Medulla oblongata (tissue), 1 donor: ENCODE data around the gene MORN1.

Experiments used
- DNase-seq: peaks from one replicate; pipeline ENCODE4 v3.0.0-alpha.2; 2015; ENCODE audit errors: extremely low spot score

MORN1 gene

DNA sequence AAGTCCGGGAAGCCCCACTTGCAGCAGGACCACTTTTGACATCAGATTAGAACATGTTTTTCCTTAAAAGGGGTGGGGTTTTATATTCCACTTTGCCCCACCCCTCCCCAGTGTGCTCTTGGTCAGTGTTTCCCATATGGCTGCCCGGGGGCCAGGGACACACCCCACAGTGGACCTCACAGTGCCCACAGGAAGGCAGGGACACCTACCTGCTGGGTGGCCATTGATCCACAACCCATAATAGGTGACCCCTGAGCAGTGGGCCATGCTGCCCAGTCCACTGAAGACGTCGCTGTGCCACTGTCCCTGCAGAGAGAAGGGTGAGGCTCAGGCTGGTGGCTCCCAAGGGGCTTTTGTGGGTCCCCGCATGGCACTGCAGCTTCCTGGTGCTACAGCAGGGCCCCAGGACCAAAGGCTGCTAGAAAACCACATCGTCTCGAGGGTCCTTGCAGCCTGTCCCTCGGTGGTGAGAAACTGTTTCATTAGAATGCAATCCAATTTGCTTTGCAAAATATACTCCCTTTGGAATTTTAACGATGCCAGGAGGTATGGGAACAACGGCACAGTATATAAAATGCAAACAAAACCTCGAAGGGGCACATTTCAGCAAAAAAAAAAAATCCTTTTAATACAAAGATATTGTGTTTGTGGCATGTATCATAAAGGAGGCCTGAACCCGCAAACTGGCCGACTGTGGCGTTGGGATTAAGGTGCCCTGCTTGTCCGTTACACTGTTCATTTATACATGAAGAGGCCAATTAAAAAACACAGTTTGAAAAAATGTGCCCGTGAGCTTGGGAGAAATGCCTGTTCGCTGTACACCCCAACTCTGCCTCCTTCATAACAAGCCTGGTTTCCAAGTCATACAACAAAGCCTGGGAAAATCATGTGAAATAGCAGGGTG lies 16.9 kb downstream of the MORN1 start:
- no peak for DNase-seq

DNA sequence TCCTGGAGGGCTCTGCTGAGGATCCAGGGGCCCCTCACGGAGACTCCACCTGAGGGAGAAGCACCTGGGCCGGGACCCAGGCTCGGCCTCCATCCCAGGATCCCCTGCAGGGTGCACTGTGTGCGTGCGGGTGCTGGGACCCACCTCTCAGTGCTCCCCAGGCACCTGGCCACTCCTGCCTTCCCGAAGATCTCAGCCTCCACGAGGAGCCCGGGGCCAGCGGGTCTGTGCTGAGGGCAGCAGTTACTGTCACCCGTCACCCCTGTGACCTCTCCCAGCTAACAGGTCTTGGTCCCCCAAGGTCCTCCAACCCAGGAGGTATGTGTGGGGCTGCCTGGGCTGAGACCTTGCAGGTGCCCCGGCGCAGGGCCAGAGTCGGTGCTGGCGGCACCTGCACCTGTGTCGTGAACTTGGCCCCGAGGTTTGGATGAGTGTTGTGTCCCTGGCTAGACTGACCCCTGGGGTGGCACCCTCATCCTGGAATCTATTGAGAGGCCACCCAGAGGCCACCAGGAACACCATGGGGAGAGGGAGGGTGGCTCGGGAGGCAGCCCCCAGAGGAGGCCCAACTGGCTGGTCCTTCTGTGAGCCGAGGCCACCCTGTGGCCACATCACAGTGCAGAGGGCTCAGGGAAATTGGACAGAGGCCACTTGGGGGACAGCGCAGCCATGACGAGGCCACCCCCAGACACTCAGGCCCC lies 17.7 kb downstream of the MORN1 start:
- DNase-seq = no peak

GRCh38 chr1:2372551-2373490 lies 18.5 kb downstream of the MORN1 start:
- DNase-seq = no peak

GRCh38 chr1:2368053-2368744 lies 23.2 kb downstream of the MORN1 start:
- no peak for DNase-seq

DNA sequence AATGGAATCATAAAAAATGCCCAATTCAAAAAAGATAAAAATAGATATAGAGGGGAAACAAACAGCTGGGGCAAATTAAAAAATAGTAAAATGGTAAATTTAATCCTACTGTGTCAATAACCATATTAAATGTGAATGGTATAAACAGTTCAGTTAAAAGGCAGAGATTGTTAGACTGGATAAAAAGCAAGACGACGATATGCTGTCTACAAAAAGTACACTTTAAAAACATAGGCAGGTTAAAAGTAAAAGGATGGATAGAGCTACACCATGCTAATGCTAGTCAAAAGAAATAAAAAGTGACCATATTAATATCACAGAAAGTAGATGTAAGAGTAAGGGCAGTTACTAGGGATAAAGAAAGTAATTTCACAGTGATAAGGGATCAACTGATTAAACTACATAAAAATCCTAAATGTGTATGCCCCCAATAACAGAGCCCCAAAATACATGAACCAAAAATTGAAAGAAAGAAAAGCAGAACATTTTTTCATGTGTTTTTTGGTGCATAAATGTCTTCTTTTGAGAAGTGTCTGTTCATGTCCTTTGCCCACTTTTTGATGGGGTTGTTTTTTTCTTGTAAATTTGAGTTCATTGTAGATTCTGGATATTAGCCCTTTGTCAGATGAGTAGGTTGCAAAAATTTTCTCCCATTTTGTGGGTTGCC lies 27.4 kb downstream of the MORN1 start:
- no peak for DNase-seq

- DNase-seq = no peak
Measured at GRCh38 chr1:2360588-2361364, 30.6 kb downstream of the MORN1 start.

DNA sequence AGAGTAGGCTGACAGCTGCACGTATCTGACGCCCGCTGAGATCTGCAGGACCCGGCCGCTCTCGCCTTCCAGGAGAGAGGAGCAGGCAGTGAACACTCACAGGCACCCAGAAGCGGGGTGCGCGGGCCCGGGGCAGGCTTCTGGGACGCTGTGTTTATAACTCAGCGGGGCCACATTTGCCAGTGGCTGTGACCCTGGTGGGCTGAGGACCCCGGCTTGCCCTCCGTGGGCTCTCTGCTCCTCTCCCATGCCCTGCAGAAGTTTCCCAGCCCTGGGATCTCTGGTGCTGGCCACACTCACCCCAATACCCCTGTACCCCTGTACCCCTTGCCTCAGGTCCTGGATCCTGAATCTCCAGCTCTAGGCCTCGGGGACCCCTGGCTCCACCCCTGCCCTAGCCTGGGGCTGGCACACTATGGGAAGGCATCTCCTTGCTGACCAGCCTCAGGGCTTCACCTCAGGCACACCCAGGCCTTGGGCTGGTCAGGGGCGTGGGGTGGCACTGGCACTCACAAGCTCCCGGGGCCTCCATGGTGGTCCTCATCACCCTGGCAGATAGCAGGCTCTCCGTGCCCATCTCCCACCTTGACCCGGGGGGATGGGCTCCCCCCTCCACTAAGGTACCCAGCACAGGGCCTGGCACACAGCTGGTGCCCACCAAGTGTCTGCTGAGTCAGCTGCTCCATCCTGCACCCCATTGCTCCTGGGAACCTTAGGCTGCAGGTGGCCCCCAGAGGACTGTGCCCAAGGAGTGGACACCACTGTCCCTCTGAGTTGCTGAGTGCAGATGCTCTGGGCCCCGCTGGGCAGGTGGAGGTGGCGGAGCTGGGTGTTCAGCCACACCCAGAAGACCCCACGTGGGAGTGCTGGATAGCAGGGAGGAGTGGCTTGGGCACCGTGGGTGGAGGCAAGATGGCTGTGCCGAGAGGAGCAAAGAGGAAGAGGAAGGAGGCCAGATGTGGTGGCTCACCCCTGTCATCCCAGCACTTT lies 32.4 kb downstream of the MORN1 start:
- no peak for DNase-seq

DNA sequence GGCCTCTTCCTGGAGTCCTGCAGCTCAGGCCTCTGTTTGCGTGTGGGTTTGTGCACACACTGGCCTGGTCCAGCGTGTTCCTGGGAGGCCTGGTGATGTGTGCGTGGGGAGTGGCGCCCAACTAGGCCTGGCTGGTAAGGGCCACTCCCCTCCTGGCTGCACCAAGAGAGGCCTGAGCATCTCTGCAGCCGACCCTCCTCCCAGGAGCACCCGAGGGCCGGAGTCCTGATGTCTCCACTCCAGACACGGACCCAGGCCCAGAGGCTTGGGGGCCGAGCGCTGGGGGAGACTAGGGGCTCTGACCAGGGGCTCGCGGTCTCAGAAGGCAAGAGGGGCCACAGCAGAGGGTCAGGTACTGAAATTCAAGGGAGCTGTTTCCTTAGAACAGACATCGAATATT lies 33.3 kb downstream of the MORN1 start:
- no peak for DNase-seq

DNA sequence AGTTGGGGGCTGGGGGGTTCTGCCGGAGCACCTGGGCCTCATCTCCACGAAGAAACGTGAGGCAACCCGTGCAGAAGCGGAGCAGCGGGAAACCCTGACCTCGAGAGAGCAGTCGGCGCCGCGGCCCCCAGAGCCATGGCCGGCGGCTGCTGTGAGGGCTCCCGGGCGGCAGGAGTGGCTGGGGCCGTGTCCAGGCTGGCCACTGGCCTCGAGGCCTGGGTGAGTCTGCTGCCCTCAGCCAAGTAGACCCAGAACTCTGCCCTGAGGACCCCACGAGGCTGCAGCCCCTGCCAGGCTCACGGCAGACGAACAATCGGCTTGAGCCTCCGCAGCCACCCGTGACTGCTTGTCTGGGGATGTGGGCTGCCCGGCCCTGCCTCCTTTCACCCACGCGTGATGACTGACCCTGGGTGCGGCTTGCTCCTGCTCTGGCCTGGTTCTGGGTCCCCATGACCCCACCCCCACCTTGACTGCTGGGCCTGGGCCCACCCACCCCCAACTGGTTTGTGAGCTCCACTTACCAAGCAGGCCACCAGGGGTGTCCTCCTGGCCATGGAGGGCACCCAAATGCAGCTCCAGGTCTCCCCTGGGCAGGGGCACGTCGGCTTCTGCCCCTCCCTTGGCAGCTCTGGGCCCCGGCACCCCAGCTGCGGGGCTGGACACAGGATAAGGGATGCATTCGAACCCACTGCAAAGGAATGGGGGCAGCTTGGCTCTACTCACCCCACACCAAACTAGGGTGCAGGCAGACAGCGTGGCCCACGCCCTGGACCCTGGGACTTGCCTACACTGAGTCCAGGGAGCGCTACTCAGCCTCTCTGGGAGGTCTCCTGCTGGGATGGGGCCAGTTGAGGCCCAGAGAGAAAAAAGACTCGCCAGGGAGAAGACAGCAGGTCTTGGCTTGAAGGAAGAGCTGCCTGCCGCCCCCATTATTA lies 34.2 kb downstream of the MORN1 start:
- DNase-seq = no peak

DNA sequence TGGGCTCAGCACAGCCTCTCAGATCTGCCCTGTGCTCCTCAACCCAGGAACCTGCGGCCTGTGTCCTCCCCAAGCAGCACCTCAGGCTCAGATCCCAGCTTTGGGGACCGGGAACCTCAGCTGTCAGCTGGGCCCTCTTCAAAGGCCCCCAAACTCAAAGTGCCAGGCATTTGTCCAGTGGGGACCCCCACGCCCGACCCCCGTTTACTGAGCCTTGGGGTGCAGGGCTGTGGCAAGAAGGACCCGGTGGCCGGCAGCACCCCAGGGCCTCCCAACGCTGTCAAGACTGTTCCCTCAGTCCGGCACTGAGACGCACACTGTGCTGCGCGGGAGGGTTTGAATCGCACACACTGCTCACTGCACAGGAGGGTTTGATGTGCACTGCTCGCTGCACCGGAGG lies 35.0 kb downstream of the MORN1 start:
- DNase-seq = no peak

DNA sequence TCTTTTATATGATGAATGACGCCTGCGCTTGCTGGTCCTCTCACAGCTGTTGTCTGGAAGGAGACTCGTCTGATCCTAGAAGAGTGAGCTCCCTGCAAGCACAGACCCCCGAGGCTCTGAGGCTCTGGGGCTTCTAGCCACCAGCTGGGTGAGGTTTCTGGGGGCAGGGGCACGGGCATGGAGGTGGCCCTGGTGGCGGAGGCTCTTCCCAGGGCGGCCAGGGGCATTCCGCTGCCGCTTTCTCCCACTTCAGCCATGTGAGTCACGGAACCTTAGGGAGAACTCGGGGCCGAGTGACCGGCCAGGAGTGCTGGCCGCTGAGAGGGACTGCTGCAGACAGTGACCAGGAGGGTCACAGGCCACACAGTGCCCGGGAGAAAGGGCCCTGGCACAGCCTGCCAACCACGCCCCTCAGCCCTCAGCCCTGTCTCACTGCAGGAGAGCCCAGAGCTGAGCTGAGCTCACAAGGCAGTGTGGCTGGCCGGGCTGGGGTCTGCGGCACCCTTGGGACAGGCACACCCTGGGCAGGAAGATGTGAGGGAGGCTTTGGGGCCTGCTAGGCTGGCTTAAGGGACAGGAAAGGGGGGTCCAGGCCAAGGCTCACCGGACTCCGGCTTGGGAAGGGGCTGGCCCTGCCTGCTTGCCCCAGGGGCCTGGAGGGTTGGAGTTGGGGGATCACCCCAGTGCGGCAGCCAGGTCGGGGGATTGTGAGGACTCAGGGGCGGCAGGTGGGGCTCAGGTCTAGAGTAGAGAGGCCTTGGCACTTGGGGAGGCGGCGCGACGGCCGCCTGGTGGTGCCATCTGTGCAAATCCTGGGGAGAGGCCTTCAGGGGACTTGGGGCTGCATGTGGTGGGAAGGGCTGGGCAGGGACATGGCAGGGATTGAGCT lies 35.7 kb downstream of the MORN1 start:
- no peak for DNase-seq

- no peak for DNase-seq
Measured at GRCh38 chr1:2354511-2355372, 36.6 kb downstream of the MORN1 start.

DNA sequence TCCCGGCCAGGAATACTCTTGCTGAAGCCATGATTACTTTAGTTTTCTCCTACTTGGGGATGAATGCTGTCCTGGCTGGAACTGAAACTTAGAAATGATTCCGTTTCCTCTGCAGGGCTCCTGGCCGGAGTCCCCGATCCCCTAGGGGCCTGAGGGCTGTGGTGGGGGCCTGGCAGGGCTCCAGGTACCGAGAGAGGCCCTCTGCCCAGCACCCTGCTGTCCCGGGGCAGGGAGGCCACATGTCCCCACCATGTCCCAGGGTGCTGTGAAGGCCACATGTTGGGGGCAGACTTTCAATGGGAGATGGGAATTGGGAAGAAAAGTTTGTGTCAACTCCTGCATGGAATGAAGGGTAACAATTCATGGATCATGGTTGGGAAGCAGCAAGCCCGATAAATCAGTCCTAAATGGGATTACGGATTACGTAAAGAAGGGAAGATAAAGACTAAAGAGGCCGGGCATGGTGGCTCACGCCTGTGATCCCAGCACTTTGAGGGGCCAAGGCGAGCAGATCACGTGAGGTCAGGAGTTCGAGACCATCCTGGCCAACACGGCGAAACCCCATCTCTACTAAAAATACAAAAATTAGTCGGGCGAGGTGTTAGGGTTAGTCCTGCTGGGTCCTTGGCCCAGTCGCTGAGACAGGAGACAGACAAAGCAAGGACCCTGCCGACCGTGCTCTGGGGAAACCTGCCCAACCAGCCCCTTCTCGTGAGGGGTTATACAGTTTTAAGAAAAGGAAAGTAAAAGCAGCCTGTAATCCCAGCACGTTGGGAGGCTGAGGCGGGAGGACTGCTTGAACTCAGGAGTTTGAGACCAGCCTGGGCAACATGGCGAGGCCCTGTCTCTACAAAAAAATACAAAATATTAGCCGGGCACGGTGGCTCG lies 37.6 kb downstream of the MORN1 start:
- no peak for DNase-seq

GRCh38 chr1:2352897-2353550 lies 38.3 kb downstream of the MORN1 start:
- DNase-seq = no peak
